Fibroblast of lung (primary cell): ENCODE measurements around the gene ATP9B. TPM values are rescaled to one million over a fixed set of nuclear protein-coding genes. Genes with fewer than 3 reads are reported as not detected.

Experiments
- polyA plus RNA-seq, 2 donors: library from polyadenylated mRNA; depleted of rRNA in 1 of 2; stranded (reverse) in 1 of 2; unstranded in 1 of 2; fragments of >200 nt; gene quantifications; 2 replicates each; pipeline ENCODE4 v1.2.1, GENCODE V29; 2011 to 2012; ENCODE audit warnings: missing spikeins in 1 of 2
- total RNA-seq: library from RNA; depleted of rRNA; stranded (reverse); fragments of >200 nt; gene quantifications from 2 replicates; pipeline ENCODE4 v1.2.1, GENCODE V29; 2014

The ATP9B gene
- total and polyA plus RNA-seq, 2 donors (not counting 1 experiment from before 2014, with no cell fraction given), result 11.2 to 27.7 TPM

Other genes with a start within 250 kb of the ATP9B start
- not detected in 2 replicates for gene SALL3, start 89.6 kb upstream of the ATP9B start, total RNA-seq
- gene SALL3, start 89.6 kb upstream of the ATP9B start, polyA plus RNA-seq, result not detected in 2 replicates